Gastroesophageal sphincter (tissue), 3 donors: ENCODE data around the gene NPW.

Experiments used
- EP300 ChIP-seq: sonication (generic); formaldehyde crosslinking; IDR thresholded peaks from one replicate; pipeline ENCODE4 v1.6.1; 2017; ENCODE audit warnings: antibody characterized with exemption, mild to moderate bottlenecking
- POLR2A ChIP-seq, 2 donors: fragments of 450-650 bp; IDR thresholded peaks; one replicate each; pipeline ENCODE4 v1.6.1; 2017; ENCODE audit warnings: antibody characterized with exemption in 2 of 2, mild to moderate bottlenecking in 2 of 2, moderate library complexity in 1 of 2
- TF ChIP-seq, protein P1 (sequence below), 4 experiments: fragments of 200-600 bp in 2 of 4; fragments of 450-650 bp in 2 of 4; sonication (generic) in 1 of 4; IDR thresholded peaks; one replicate each; pipeline ENCODE4 v1.5.1; 2017 to 2019; ENCODE audit warnings: antibody characterized with exemption in 4 of 4, mild to moderate bottlenecking in 2 of 4, moderate library complexity in 2 of 4

DNA sequence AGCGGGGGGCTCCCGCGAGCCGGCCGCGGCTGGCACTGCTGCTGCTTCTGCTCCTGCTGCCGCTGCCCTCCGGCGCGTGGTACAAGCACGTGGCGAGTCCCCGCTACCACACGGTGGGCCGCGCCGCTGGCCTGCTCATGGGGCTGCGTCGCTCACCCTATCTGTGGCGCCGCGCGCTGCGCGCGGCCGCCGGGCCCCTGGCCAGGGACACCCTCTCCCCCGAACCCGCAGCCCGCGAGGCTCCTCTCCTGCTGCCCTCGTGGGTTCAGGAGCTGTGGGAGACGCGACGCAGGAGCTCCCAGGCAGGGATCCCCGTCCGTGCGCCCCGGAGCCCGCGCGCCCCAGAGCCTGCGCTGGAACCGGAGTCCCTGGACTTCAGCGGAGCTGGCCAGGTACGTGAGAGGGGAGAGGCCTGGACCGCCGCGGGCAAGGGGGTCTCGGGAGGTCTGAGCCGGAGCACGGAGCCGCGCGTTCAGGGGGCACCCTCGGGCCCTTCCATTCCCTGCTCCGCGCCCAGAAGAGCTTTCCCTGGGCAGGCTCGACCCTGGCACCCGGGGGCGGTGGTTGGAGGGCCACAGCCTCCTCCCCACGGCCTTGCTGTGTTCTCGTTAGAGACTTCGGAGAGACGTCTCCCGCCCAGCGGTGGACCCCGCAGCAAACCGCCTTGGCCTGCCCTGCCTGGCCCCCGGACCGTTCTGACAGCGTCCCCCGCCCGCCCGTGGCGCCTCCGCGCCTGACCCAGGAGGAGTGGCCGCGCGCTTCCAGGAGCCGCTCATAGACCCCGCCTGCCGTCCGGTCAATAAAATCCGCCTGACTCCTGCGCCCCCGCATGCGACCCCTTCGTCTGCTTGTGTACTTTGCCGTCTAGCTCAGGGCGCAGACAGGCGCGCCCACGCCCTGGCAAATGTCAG, 591 bp downstream of the NPW start:
- TF ChIP-seq, protein P1, sequence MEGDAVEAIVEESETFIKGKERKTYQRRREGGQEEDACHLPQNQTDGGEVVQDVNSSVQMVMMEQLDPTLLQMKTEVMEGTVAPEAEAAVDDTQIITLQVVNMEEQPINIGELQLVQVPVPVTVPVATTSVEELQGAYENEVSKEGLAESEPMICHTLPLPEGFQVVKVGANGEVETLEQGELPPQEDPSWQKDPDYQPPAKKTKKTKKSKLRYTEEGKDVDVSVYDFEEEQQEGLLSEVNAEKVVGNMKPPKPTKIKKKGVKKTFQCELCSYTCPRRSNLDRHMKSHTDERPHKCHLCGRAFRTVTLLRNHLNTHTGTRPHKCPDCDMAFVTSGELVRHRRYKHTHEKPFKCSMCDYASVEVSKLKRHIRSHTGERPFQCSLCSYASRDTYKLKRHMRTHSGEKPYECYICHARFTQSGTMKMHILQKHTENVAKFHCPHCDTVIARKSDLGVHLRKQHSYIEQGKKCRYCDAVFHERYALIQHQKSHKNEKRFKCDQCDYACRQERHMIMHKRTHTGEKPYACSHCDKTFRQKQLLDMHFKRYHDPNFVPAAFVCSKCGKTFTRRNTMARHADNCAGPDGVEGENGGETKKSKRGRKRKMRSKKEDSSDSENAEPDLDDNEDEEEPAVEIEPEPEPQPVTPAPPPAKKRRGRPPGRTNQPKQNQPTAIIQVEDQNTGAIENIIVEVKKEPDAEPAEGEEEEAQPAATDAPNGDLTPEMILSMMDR (IDR thresholded peaks at IDR 0.05): no peak
- TF ChIP-seq POLR2A (IDR thresholded peaks at IDR 0.05) (no peak), EP300 (no peak)
